Thoracic aorta (tissue), 2 donors: ENCODE data around the gene EPHX1. TPM values are rescaled to one million over a fixed set of nuclear protein-coding genes. Genes with fewer than 3 reads are reported as not detected.

Experiments
- ATAC-seq: fragments of 150-250 bp; one replicate; pipeline ENCODE4 v1.8.0; 2017; ENCODE audit warnings: low read depth; ENCODE audit not compliant: insufficient number of reproducible peaks, low FRiP score
- DNase-seq: peaks from one replicate; pipeline ENCODE4 v3.0.0-alpha.2; 2020; ENCODE audit warnings: low spot score
- H3K27ac ChIP-seq, 2 donors: fragments of 200-600 bp; sonication (generic); 1 replicate in 1 of 2; 2 replicates in 1 of 2; pipeline ENCODE4 v1.5.1; 2016; ENCODE audit warnings: mild to moderate bottlenecking in 2 of 2, moderate library complexity in 2 of 2
- H3K27me3 ChIP-seq: fragments of 200-600 bp; sonication (generic); replicated peaks from 2 replicates; pipeline ENCODE4 v1.6.0; 2016; ENCODE audit warnings: mild to moderate bottlenecking; ENCODE audit not compliant: insufficient read depth
- H3K36me3 ChIP-seq: fragments of 200-600 bp; sonication (generic); one replicate; pipeline ENCODE4 v1.5.1; 2016
- H3K4me1 ChIP-seq, 2 donors: fragments of 200-600 bp; sonication (generic); 1 replicate in 1 of 2; 2 replicates in 1 of 2; pipeline versions ENCODE4 v1.5.1 to v1.6.0; 2016; ENCODE audit warnings: low read depth in 2 of 2, mild to moderate bottlenecking in 1 of 2; ENCODE audit not compliant: control insufficient read depth in 1 of 2
- H3K4me3 ChIP-seq: fragments of 200-600 bp; sonication (generic); 2 replicates; pipeline ENCODE4 v1.5.1; 2016; ENCODE audit warnings: mild to moderate bottlenecking
- H3K9me3 ChIP-seq: fragments of 200-600 bp; sonication (generic); 2 replicates; pipeline ENCODE4 v1.5.1; 2016
- CTCF ChIP-seq: fragments of 200-600 bp; sonication (generic); IDR thresholded peaks from one replicate; pipeline ENCODE4 v1.5.1; 2019; ENCODE audit warnings: antibody characterized with exemption
- total RNA-seq, 2 donors: library from RNA; depleted of rRNA; stranded (reverse); fragments of >200 nt; gene quantifications; one replicate each; pipeline versions ENCODE4 v1.1.0 to v1.2.3, GENCODE V29; 2016

Gene EPHX1
- total RNA-seq, 2 donors from 2014 or later: 58.9 to 77.6 TPM

GRCh38 chr1:225891229-225891972 lies 81.5 kb downstream of the EPHX1 start:
- H3K36me3 ChIP-seq: no peaks in the 10 kb centered on the region
- ATAC-seq (no peak), DNase-seq (no peak)
- H3K4me3 ChIP-seq: no peak overlapping the region
- no peaks in the 10 kb centered on the region for H3K9me3 ChIP-seq
- no peak for TF ChIP-seq CTCF
- no peaks in the 10 kb centered on the region for H3K4me1 ChIP-seq
- no peaks in the 10 kb centered on the region for H3K27me3 ChIP-seq
- H3K27ac ChIP-seq: no peak overlapping the region

GRCh38 chr1:225892307-225892706 lies 82.4 kb downstream of the EPHX1 start:
- TF ChIP-seq CTCF: no peak
- no peaks in the 10 kb centered on the region for H3K36me3 ChIP-seq
- no peaks in the 10 kb centered on the region for H3K9me3 ChIP-seq
- no peak for ATAC-seq
- H3K4me3 ChIP-seq: no peak overlapping the region
- H3K27me3 ChIP-seq: no peaks in the 10 kb centered on the region
- no peaks in the 10 kb centered on the region for H3K4me1 ChIP-seq
- no peak for DNase-seq
- H3K27ac ChIP-seq: no peak overlapping the region

Other genes with a start within 250 kb of the EPHX1 start
- gene ENAH, start 157.0 kb upstream of the EPHX1 start, total RNA-seq: 100 to 1,000 TPM; 111 to 119 TPM
- 100 to 1,000 TPM; 130 to 131 TPM for gene SRP9, start 32.3 kb upstream of the EPHX1 start, total RNA-seq
- gene TMEM63A, start 72.3 kb downstream of the EPHX1 start, total RNA-seq: 100 to 1,000 TPM in 1 of 2 donors, 10 to 100 TPM in 1; 75.1 to 105 TPM
- gene LEFTY1, start 79.0 kb downstream of the EPHX1 start, total RNA-seq: not detected
- 10 to 100 TPM; 46.6 to 50.2 TPM for gene PYCR2, start 114.1 kb downstream of the EPHX1 start, total RNA-seq
- gene LEFTY2, start 131.1 kb downstream of the EPHX1 start, total RNA-seq: 1 to 10 TPM; 6.2 to 9.4 TPM
- 10 to 100 TPM; 19.1 to 33.2 TPM for gene SDE2, start 189.2 kb downstream of the EPHX1 start, total RNA-seq